HepG2 (cell line): Measurements from ENCODE around the gene GALNT5. TPM values are rescaled to one million over a fixed set of nuclear protein-coding genes. Genes with fewer than 3 reads are reported as not detected.

ENCODE experiments used
- KDM3A ChIP-seq: IDR thresholded peaks from 2 replicates; pipeline ENCODE4 v1.6.1; 2018; ENCODE audit warnings: low read depth, missing compliant biosample characterization
- ZNF207 ChIP-seq: fragments of 450-650 bp; IDR thresholded peaks from 2 replicates; pipeline ENCODE4 v1.6.1; 2016; ENCODE audit warnings: antibody characterized with exemption, borderline replicate concordance
- ZNF430 ChIP-seq: sonication (generic); formaldehyde crosslinking; IDR thresholded peaks from 2 replicates; pipeline ENCODE4 v1.9.0; 2021; ENCODE audit warnings: mild to moderate bottlenecking, missing genetic modification reagents
- polyA plus RNA-seq, 8 experiments: library from polyadenylated mRNA; depleted of rRNA in 3 of 8; stranded (reverse) in 7 of 8; unstranded in 1 of 8; fragments of >200 nt; fragmentation: Illumina TruSeq in 4 of 8; extraction: Trizol in 4 of 8; gene quantifications; 2 replicates each; pipeline versions ENCODE4 v1.2.1 to v1.2.3, GENCODE V29; 2011 to 2016; ENCODE audit warnings: low read depth in 4 of 8, missing spikeins in 1 of 8, mixed read lengths in 1 of 8; ENCODE audit not compliant: insufficient read depth in 1 of 8
- total RNA-seq, 5 experiments: library from RNA; depleted of rRNA; stranded (reverse); fragments of >200 nt; fragmentation: Illumina TruSeq; extraction: Trizol; gene quantifications; 2 replicates each; pipeline ENCODE4 v1.2.3, GENCODE V29; 2016; ENCODE audit warnings: low read depth in 1 of 5
- TF ChIP-seq, protein P1 (sequence below): sonication (generic); formaldehyde crosslinking; IDR thresholded peaks from 2 replicates; pipeline ENCODE4 v1.5.1; 2020; ENCODE audit warnings: missing genetic modification reagents, mild to moderate bottlenecking, borderline replicate concordance
- TF ChIP-seq, protein P2 (sequence below): fragments of 450-650 bp; IDR thresholded peaks from 2 replicates; pipeline ENCODE4 v1.6.1; 2016
- TF ChIP-seq, protein P3 (sequence below): sonication (generic); formaldehyde crosslinking; IDR thresholded peaks from 2 replicates; pipeline ENCODE4 v1.8.0; 2022; ENCODE audit warnings: mild to moderate bottlenecking, missing genetic modification reagents, moderate library complexity
- TF ChIP-seq, protein P4 (sequence below): sonication (generic); formaldehyde crosslinking; IDR thresholded peaks from 2 replicates; pipeline ENCODE4 v1.8.0; 2022; ENCODE audit warnings: missing genetic modification reagents, mild to moderate bottlenecking, borderline replicate concordance
- TF ChIP-seq, protein P5 (sequence below): sonication (generic); formaldehyde crosslinking; IDR thresholded peaks from 2 replicates; pipeline ENCODE4 v1.4.0; 2020; ENCODE audit warnings: mild to moderate bottlenecking, missing genetic modification reagents
- TF ChIP-seq, protein P6 (sequence below): IDR thresholded peaks from 2 replicates; pipeline ENCODE4 v1.6.1; 2016; ENCODE audit warnings: missing compliant biosample characterization, missing genetic modification reagents, borderline replicate concordance

Gene GALNT5
- total and polyA plus RNA-seq, 2 of the 13 experiments (the other 11 are each of a cell fraction or from before 2014, with no cell fraction given) = not detected

DNA sequence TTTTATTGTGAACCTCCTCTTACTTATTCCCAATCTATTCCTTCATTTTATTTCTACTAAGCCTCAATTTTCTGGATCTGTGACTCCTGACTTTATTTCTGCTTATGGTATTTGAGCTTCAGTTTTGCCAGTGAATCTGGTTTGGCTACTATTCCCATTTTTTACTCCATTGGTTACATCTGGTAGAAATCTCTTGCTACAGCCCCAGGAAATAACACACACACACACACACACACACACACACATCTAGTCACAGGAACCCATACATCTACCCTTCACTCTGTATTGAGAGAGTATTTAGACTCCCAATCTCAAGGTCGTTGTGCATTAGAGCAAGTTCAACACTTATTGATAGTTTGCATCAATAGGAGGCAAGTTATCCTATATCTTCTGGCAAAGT lies 37.0 kb upstream of the GALNT5 start (continued):
- TF ChIP-seq, protein P1, sequence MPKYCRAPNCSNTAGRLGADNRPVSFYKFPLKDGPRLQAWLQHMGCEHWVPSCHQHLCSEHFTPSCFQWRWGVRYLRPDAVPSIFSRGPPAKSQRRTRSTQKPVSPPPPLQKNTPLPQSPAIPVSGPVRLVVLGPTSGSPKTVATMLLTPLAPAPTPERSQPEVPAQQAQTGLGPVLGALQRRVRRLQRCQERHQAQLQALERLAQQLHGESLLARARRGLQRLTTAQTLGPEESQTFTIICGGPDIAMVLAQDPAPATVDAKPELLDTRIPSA (CRISPR knock-in tag) = no peak
- TF ChIP-seq, protein P2, sequence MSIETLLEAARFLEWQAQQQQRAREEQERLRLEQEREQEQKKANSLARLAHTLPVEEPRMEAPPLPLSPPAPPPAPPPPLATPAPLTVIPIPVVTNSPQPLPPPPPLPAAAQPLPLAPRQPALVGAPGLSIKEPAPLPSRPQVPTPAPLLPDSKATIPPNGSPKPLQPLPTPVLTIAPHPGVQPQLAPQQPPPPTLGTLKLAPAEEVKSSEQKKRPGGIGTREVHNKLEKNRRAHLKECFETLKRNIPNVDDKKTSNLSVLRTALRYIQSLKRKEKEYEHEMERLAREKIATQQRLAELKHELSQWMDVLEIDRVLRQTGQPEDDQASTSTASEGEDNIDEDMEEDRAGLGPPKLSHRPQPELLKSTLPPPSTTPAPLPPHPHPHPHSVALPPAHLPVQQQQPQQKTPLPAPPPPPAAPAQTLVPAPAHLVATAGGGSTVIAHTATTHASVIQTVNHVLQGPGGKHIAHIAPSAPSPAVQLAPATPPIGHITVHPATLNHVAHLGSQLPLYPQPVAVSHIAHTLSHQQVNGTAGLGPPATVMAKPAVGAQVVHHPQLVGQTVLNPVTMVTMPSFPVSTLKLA = no peak
- TF ChIP-seq, protein P3, sequence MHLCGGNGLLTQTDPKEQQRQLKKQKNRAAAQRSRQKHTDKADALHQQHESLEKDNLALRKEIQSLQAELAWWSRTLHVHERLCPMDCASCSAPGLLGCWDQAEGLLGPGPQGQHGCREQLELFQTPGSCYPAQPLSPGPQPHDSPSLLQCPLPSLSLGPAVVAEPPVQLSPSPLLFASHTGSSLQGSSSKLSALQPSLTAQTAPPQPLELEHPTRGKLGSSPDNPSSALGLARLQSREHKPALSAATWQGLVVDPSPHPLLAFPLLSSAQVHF (CRISPR knock-in tag) = no peak
- TF ChIP-seq ZNF430 (CRISPR knock-in tag) (no peak), ZNF207 (no peak), KDM3A (CRISPR knock-in tag) (no peak)
- TF ChIP-seq, protein P4, sequence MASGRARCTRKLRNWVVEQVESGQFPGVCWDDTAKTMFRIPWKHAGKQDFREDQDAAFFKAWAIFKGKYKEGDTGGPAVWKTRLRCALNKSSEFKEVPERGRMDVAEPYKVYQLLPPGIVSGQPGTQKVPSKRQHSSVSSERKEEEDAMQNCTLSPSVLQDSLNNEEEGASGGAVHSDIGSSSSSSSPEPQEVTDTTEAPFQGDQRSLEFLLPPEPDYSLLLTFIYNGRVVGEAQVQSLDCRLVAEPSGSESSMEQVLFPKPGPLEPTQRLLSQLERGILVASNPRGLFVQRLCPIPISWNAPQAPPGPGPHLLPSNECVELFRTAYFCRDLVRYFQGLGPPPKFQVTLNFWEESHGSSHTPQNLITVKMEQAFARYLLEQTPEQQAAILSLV (CRISPR knock-in tag) = no peak
- TF ChIP-seq, protein P5, sequence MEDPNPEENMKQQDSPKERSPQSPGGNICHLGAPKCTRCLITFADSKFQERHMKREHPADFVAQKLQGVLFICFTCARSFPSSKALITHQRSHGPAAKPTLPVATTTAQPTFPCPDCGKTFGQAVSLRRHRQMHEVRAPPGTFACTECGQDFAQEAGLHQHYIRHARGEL (CRISPR knock-in tag) = no peak
- TF ChIP-seq, protein P6, sequence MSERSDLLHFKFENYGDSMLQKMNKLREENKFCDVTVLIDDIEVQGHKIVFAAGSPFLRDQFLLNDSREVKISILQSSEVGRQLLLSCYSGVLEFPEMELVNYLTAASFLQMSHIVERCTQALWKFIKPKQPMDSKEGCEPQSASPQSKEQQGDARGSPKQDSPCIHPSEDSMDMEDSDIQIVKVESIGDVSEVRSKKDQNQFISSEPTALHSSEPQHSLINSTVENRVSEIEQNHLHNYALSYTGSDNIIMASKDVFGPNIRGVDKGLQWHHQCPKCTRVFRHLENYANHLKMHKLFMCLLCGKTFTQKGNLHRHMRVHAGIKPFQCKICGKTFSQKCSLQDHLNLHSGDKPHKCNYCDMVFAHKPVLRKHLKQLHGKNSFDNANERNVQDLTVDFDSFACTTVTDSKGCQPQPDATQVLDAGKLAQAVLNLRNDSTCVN (CRISPR knock-in tag) = no peak
